ENCODE measurements around the gene PKHD1. TPM values are rescaled to one million over a fixed set of nuclear protein-coding genes. Genes with fewer than 3 reads are reported as not detected.

PKHD1 gene
- total and polyA plus RNA-seq, 2 donors (not counting 1 experiment from before 2014, with no cell fraction given), result not detected

- intact Hi-C loops (cut with micrococcal nuclease), result no loop called here
- Mint-ChIP-seq H3K9me3 (ENCODE audit: insufficient read depth) (no peaks in the 10 kb centered on the region), H3K4me1 (peaks cover 4% of the 10 kb centered on the region), H3K27me3 (peaks cover 3% of the 10 kb centered on the region), H3K4me3 (no peak overlapping the region), H3K27ac (no peak overlapping the region)
- no CpG with 5 or more reads among the region's 5 CpGs for WGBS (ENCODE audit: insufficient coverage)
- no peak for ATAC-seq (ENCODE audit: low read depth)
- H3K9me3 ChIP-seq (ENCODE audit: control extremely low read depth in 1 of 3, control insufficient read depth in 2 of 3, insufficient read depth in 1 of 3, low read length in 2 of 3), result no peaks in the 10 kb centered on the region
- CTCF ChIA-PET, result interaction anchor here (0.8 to 6.3 kb wide), 8 partner anchors 13 to 1202 kb away, joined by 3 to 38 read pairs (median 11); partner anchors contain the start of gene TFAP2B
- no peaks in the 10 kb centered on the region for H3K36me3 ChIP-seq (replicated peaks in 1 of 2; ENCODE audit: control extremely low read depth in 1 of 2, control insufficient read depth in 1 of 2, extremely low read depth in 1 of 2, insufficient read depth in 2 of 2, low read length in 1 of 2)
- H2AFZ ChIP-seq (ENCODE audit: insufficient read depth, low read depth, low read length, poor library complexity, severe bottlenecking), result no peak overlapping the region
- no peak overlapping the region for H3K9ac ChIP-seq (ENCODE audit: low read length)
- no peak for DNase-seq
- peaks cover 0 to 6% of the 10 kb centered on the region in 2 donors for H3K4me1 ChIP-seq (ENCODE audit: control insufficient read depth in 2 of 2, insufficient read depth in 2 of 2, low read length in 2 of 2)
- H3K27ac ChIP-seq (ENCODE audit: low read length in 2 of 2), result no peak overlapping the region
- TF ChIP-seq CTCF (IDR thresholded peaks at IDR 0.05), result no peak
- no peak for TF ChIP-seq EZH2 (IDR thresholded peaks at IDR 0.05; ENCODE audit: borderline replicate concordance, insufficient read depth, low read depth, low read length, poor library complexity, severe bottlenecking)
- H3K79me2 ChIP-seq (ENCODE audit: control insufficient read depth, insufficient read depth, low read length), result no peaks in the 10 kb centered on the region
- no peaks in the 10 kb centered on the region for H4K20me1 ChIP-seq (ENCODE audit: control insufficient read depth, insufficient read depth, low read length, poor library complexity, severe bottlenecking)
- no peak overlapping the region for H3K4me2 ChIP-seq (replicated peaks; ENCODE audit: low read depth, low read length, poor library complexity, severe bottlenecking)
- POLR2A ChIA-PET, result no interaction called here
- no peak overlapping the region for H3K4me3 ChIP-seq (ENCODE audit: control extremely low read depth in 1 of 5, extremely low read depth in 1 of 5, insufficient read depth in 1 of 5, low read depth in 2 of 5, low read length in 4 of 5)
- H3K27me3 ChIP-seq (replicated peaks in 1 of 4; ENCODE audit: control extremely low read depth in 1 of 4, control insufficient read depth in 3 of 4, insufficient read depth in 4 of 4, low read length in 3 of 4), result no peaks in the 10 kb centered on the region
These were observed 67.5 kb downstream of the PKHD1 start for GRCh38 chr6:52019881-52020280.

GRCh38 chr6:52019092-52019491 lies 68.3 kb downstream of the PKHD1 start:
- CTCF ChIA-PET, result interaction anchor here (0.9 to 6.3 kb wide), 4 partner anchors 17 to 1201 kb away, joined by 3 to 38 read pairs (median 22); partner anchors contain the start of gene TFAP2B
- no peak for ATAC-seq (ENCODE audit: low read depth)

More at GRCh38 chr6:52019092-52019491, 68.3 kb downstream of the PKHD1 start:
- no peak overlapping the region for H2AFZ ChIP-seq (ENCODE audit: insufficient read depth, low read depth, low read length, poor library complexity, severe bottlenecking)
- H3K4me3 ChIP-seq (ENCODE audit: control extremely low read depth in 1 of 5, extremely low read depth in 1 of 5, insufficient read depth in 1 of 5, low read depth in 2 of 5, low read length in 4 of 5), result no peak overlapping the region
- no peaks in the 10 kb centered on the region for H4K20me1 ChIP-seq (ENCODE audit: control insufficient read depth, insufficient read depth, low read length, poor library complexity, severe bottlenecking)
- H3K36me3 ChIP-seq (replicated peaks in 1 of 2; ENCODE audit: control extremely low read depth in 1 of 2, control insufficient read depth in 1 of 2, extremely low read depth in 1 of 2, insufficient read depth in 2 of 2, low read length in 1 of 2), result no peaks in the 10 kb centered on the region
- H3K27me3 Mint-ChIP-seq, result peaks cover 3% of the 10 kb centered on the region
- no peaks in the 10 kb centered on the region for H3K27me3 ChIP-seq (replicated peaks in 1 of 4; ENCODE audit: control extremely low read depth in 1 of 4, control insufficient read depth in 3 of 4, insufficient read depth in 4 of 4, low read length in 3 of 4)
- H3K4me1 Mint-ChIP-seq, result peaks cover 4% of the 10 kb centered on the region
- peaks cover 0 to 6% of the 10 kb centered on the region in 2 donors for H3K4me1 ChIP-seq (ENCODE audit: control insufficient read depth in 2 of 2, insufficient read depth in 2 of 2, low read length in 2 of 2)
- no peak overlapping the region for H3K27ac Mint-ChIP-seq
- intact Hi-C loops (cut with micrococcal nuclease), result no loop called here
- H3K27ac ChIP-seq (ENCODE audit: low read length in 2 of 2), result no peak overlapping the region
- H3K9me3 ChIP-seq (ENCODE audit: control extremely low read depth in 1 of 3, control insufficient read depth in 2 of 3, insufficient read depth in 1 of 3, low read length in 2 of 3), result no peaks in the 10 kb centered on the region
- no peak for DNase-seq
- no peak overlapping the region for H3K4me2 ChIP-seq (replicated peaks; ENCODE audit: low read depth, low read length, poor library complexity, severe bottlenecking)
- TF ChIP-seq CTCF (IDR thresholded peaks at IDR 0.05) (no peak), EZH2 (IDR thresholded peaks at IDR 0.05; ENCODE audit: borderline replicate concordance, insufficient read depth, low read depth, low read length, poor library complexity, severe bottlenecking) (no peak)
- POLR2A ChIA-PET, result no interaction called here
- no peaks in the 10 kb centered on the region for H3K79me2 ChIP-seq (ENCODE audit: control insufficient read depth, insufficient read depth, low read length)
- no peaks in the 10 kb centered on the region for H3K9me3 Mint-ChIP-seq (ENCODE audit: insufficient read depth)
- 78% methylated on average over 2 of the region's 3 CpGs for WGBS (ENCODE audit: insufficient coverage)
- no peak overlapping the region for H3K9ac ChIP-seq (ENCODE audit: low read length)
- H3K4me3 Mint-ChIP-seq, result no peak overlapping the region

Measured in B cell (primary cell).